H1 (cell line): Measurements from ENCODE around the gene RNASE9.

Experiments used
- CHD1 ChIP-seq: IDR thresholded peaks from 2 replicates; pipeline ENCODE4 v1.6.1; 2012; ENCODE audit warnings: low read depth, low read length, improper control_type of control experiment
- CTCF ChIP-seq, 3 experiments: IDR thresholded peaks; 1 replicate in 2 of 3; 2 replicates in 1 of 3; pipeline versions ENCODE4 v1.5.1 to v1.6.1; 2011; ENCODE audit warnings: low read length in 3 of 3, mild to moderate bottlenecking in 3 of 3, inconsistent platforms in 2 of 3, low read depth in 1 of 3, moderate library complexity in 1 of 3; ENCODE audit not compliant: insufficient read depth in 1 of 3; ENCODE audit errors: control extremely low read depth in 1 of 3
- POLR2A ChIP-seq, 2 experiments: IDR thresholded peaks; 1 replicate in 1 of 2; 2 replicates in 1 of 2; pipeline ENCODE4 v1.6.1; 2011; ENCODE audit warnings: low read depth in 2 of 2, low read length in 2 of 2, mild to moderate bottlenecking in 2 of 2; ENCODE audit errors: control extremely low read depth in 1 of 2
- POLR2AphosphoS5 ChIP-seq: IDR thresholded peaks from 2 replicates; pipeline ENCODE4 v1.6.1; 2011; ENCODE audit warnings: low read depth, low read length
- RAD21 ChIP-seq, 2 experiments: IDR thresholded peaks in 1 of 2; conservative IDR thresholded peaks in 1 of 2; 2 replicates each; pipeline ENCODE4 v1.6.1; 2011; ENCODE audit warnings: low read depth in 2 of 2, low read length in 2 of 2, improper control_type of control experiment in 1 of 2, inconsistent platforms in 1 of 2, mild to moderate bottlenecking in 1 of 2, moderate library complexity in 1 of 2
- SP2 ChIP-seq: IDR thresholded peaks from 2 replicates; pipeline ENCODE4 v1.6.1; 2012; ENCODE audit warnings: mild to moderate bottlenecking, low read length, inconsistent platforms

- TF ChIP-seq CTCF (IDR thresholded peaks at IDR 0.05; ENCODE audit: control extremely low read depth in 1 of 3, insufficient read depth in 1 of 3, low read depth in 1 of 3, low read length in 3 of 3) = no peak
- no peak for TF ChIP-seq CHD1
- TF ChIP-seq SP2 = no peak
- no peak for TF ChIP-seq RAD21 (IDR thresholded peaks at IDR 0.05 in 1 of 2, conservative IDR thresholded peaks at IDR 0.05 in 1 of 2; ENCODE audit: low read depth in 2 of 2, low read length in 2 of 2)
- no peak for TF ChIP-seq POLR2AphosphoS5
- TF ChIP-seq POLR2A (IDR thresholded peaks at IDR 0.05; ENCODE audit: control extremely low read depth in 1 of 2, low read depth in 2 of 2, low read length in 2 of 2) = no peak
Observed at GRCh38 chr14:20522332-20522731, 38.5 kb downstream of the RNASE9 start.
